Activated T-cell treated with anti-CD3 and anti-CD28 coated beads, Interleukin-2, amount 50 U/mL, for 1 hour (primary cell): ENCODE measurements around the gene ETFBKMT.
"Not testable (repeated sequence)": the region's sequence is repeated elsewhere in the genome, so short reads cannot be mapped to it uniquely, and the experiment has no call there.

Experiments used
- DNase-seq: peaks from one replicate; pipeline ENCODE4 v3.0.0-alpha.2; 2020

Gene ETFBKMT

GRCh38 chr12:31658471-31659086, 909 bp upstream of the ETFBKMT start:
- no peak for DNase-seq

- DNase-seq: no peak
These were observed 2.8 kb downstream of the ETFBKMT start for GRCh38 chr12:31662176-31662849.

GRCh38 chr12:31663576-31663975, 4.1 kb downstream of the ETFBKMT start:
- no peak for DNase-seq

- no peak for DNase-seq
These were observed 4.5 kb downstream of the ETFBKMT start for GRCh38 chr12:31664038-31664437.

GRCh38 chr12:31669020-31669419, 9.5 kb downstream of the ETFBKMT start:
- no peak for DNase-seq

GRCh38 chr12:31669582-31669981, 10.1 kb downstream of the ETFBKMT start:
- not testable (repeated sequence) for DNase-seq

GRCh38 chr12:31672521-31672920, 13.0 kb downstream of the ETFBKMT start:
- DNase-seq: no peak

- peak; percentile 66 for DNase-seq
These were observed 22.9 kb downstream of the ETFBKMT start for GRCh38 chr12:31682136-31682962.

- no peak for DNase-seq
These were observed 26.3 kb downstream of the ETFBKMT start for GRCh38 chr12:31685801-31686200.

- DNase-seq: no peak
These were observed 27.6 kb downstream of the ETFBKMT start for GRCh38 chr12:31687101-31687527.

GRCh38 chr12:31689921-31690320, 30.4 kb downstream of the ETFBKMT start:
- not testable (repeated sequence) for DNase-seq

- no peak for DNase-seq
These were observed 42.6 kb downstream of the ETFBKMT start for GRCh38 chr12:31702047-31702446.

- no peak for DNase-seq
These were observed 46.1 kb downstream of the ETFBKMT start for GRCh38 chr12:31705621-31706020.

- DNase-seq: not testable (repeated sequence)
These were observed 48.6 kb downstream of the ETFBKMT start for GRCh38 chr12:31708118-31708517.

GRCh38 chr12:31710021-31710818, 50.7 kb downstream of the ETFBKMT start:
- DNase-seq: no peak

- no peak for DNase-seq
These were observed 53.4 kb downstream of the ETFBKMT start for GRCh38 chr12:31712877-31713276.

- no peak for DNase-seq
These were observed 55.2 kb downstream of the ETFBKMT start for GRCh38 chr12:31714406-31715271.

- DNase-seq: no peak
These were observed 55.9 kb downstream of the ETFBKMT start for GRCh38 chr12:31715283-31715825.

GRCh38 chr12:31716998-31717397, 57.5 kb downstream of the ETFBKMT start:
- not testable (repeated sequence) for DNase-seq

GRCh38 chr12:31718542-31719198, 59.2 kb downstream of the ETFBKMT start:
- DNase-seq: not testable (repeated sequence)

- DNase-seq: no peak
These were observed 63.1 kb downstream of the ETFBKMT start for GRCh38 chr12:31722580-31722979.
